Liver (tissue), 9 donors: ENCODE results near the gene GSK3B. TPM values are rescaled to one million over a fixed set of nuclear protein-coding genes. Genes with fewer than 3 reads are reported as not detected.
A peak's percentile ranks its signal among the peaks of the same experiment; 100 is the strongest.

Experiments
- DNase-seq: peaks from one replicate; pipeline ENCODE4 v3.0.0-alpha.2; 2017; ENCODE audit warnings: low spot score
- H3K27ac ChIP-seq, 2 donors: one replicate each; pipeline ENCODE4 v1.7.0; 2013; ENCODE audit warnings: inconsistent platforms in 2 of 2, low read length in 2 of 2, control low read depth in 1 of 2, low read depth in 1 of 2, mild to moderate bottlenecking in 1 of 2
- H3K27me3 ChIP-seq, 4 donors: one replicate each; pipeline versions ENCODE4 v1.6.1 to v1.7.0; 2013; ENCODE audit warnings: low read length in 3 of 4, inconsistent platforms in 1 of 4, mild to moderate bottlenecking in 1 of 4, moderate library complexity in 1 of 4; ENCODE audit not compliant: control insufficient read depth in 4 of 4, insufficient read depth in 4 of 4
- H3K36me3 ChIP-seq, 4 donors: one replicate each; pipeline versions ENCODE4 v1.6.1 to v1.7.0; 2013; ENCODE audit warnings: low read length in 3 of 4, mild to moderate bottlenecking in 3 of 4, low read depth in 1 of 4, moderate library complexity in 1 of 4; ENCODE audit not compliant: control insufficient read depth in 4 of 4, insufficient read depth in 3 of 4
- H3K4me1 ChIP-seq, 4 donors: one replicate each; pipeline versions ENCODE4 v1.6.1 to v1.7.0; 2013; ENCODE audit warnings: low read length in 3 of 4, mild to moderate bottlenecking in 3 of 4, moderate library complexity in 1 of 4; ENCODE audit not compliant: control insufficient read depth in 4 of 4, insufficient read depth in 4 of 4
- H3K4me3 ChIP-seq, 3 donors: one replicate each; pipeline versions ENCODE4 v1.6.1 to v1.7.0; 2013; ENCODE audit warnings: low read length in 3 of 3, control low read depth in 1 of 3, low read depth in 1 of 3, mild to moderate bottlenecking in 1 of 3
- H3K9ac ChIP-seq, 2 donors: one replicate each; pipeline ENCODE4 v1.7.0; 2013; ENCODE audit warnings: low read length in 2 of 2, mild to moderate bottlenecking in 2 of 2, moderate library complexity in 2 of 2, control low read depth in 1 of 2, low read depth in 1 of 2
- H3K9me3 ChIP-seq, 4 donors: one replicate each; pipeline versions ENCODE4 v1.6.1 to v1.7.0; 2013; ENCODE audit warnings: low read length in 3 of 4; ENCODE audit not compliant: control insufficient read depth in 4 of 4
- EGR1 ChIP-seq, 2 donors: IDR thresholded peaks; 2 replicates each; pipeline ENCODE4 v1.6.1; 2016 to 2018; ENCODE audit warnings: antibody characterized with exemption in 2 of 2, low read depth in 2 of 2
- FOXA1 ChIP-seq: IDR thresholded peaks from 2 replicates; pipeline ENCODE4 v1.6.1; 2016; ENCODE audit warnings: antibody characterized with exemption
- FOXA2 ChIP-seq: IDR thresholded peaks from 2 replicates; pipeline ENCODE4 v1.6.1; 2016; ENCODE audit warnings: antibody characterized with exemption
- GABPA ChIP-seq, 2 donors: IDR thresholded peaks in 1 of 2; conservative IDR thresholded peaks in 1 of 2; 2 replicates each; pipeline ENCODE4 v1.6.1; 2016; ENCODE audit warnings: antibody characterized with exemption in 2 of 2, mild to moderate bottlenecking in 1 of 2, moderate library complexity in 1 of 2
- RAD21 ChIP-seq, 2 donors: IDR thresholded peaks; 2 replicates each; pipeline ENCODE4 v1.6.1; 2016; ENCODE audit warnings: antibody characterized with exemption in 2 of 2, mild to moderate bottlenecking in 2 of 2
- SP1 ChIP-seq: IDR thresholded peaks from 2 replicates; pipeline ENCODE4 v1.6.1; 2018; ENCODE audit warnings: antibody characterized with exemption, mild to moderate bottlenecking
- WGBS: extraction: QIAGEN DNeasy Blood & Tissue Kit; methylation state at CpG from one replicate; pipeline ENCODE4 v1.1.7; 2013; 5-methylcytosine and 5-hydroxymethylcytosine counted together
- polyA plus RNA-seq, 2 donors: library from polyadenylated mRNA; stranded (reverse) in 1 of 2; unstranded in 1 of 2; fragments of 200-250 nt in 1 of 2; fragments of >200 nt in 1 of 2; fragmentation: Nextera tagmentation in 1 of 2; extraction: Ambion mirVana in 1 of 2; gene quantifications; one replicate each; pipeline versions ENCODE4 v1.2.1 to v1.2.3, GENCODE V29; 2013 to 2015
- total RNA-seq, 2 donors: library from RNA; depleted of rRNA; stranded (reverse); fragments of >200 nt; gene quantifications; one replicate each; pipeline ENCODE4 v1.2.3, GENCODE V29; 2014
- TF ChIP-seq, protein P1 (sequence below): IDR thresholded peaks from 2 replicates; pipeline ENCODE4 v1.6.1; 2016; ENCODE audit warnings: antibody characterized with exemption
- TF ChIP-seq, protein P2 (sequence below): fragments of 150-350 bp; IDR thresholded peaks from 2 replicates; pipeline ENCODE4 v1.5.1; 2017; ENCODE audit warnings: improper control_type of control experiment, low read depth, low read length; ENCODE audit not compliant: missing input control
- TF ChIP-seq, protein P3 (sequence below): IDR thresholded peaks from 2 replicates; pipeline ENCODE4 v1.6.1; 2016; ENCODE audit warnings: antibody characterized with exemption
- donor health status: healthy.
- donor health status: healthy.
- donor health status: healthy.
- donor health status: healthy.
- donor health status: healthy.

GSK3B gene
- total and polyA plus RNA-seq, 4 donors: 10.5 to 20.8 (median 18.5) TPM

DNA sequence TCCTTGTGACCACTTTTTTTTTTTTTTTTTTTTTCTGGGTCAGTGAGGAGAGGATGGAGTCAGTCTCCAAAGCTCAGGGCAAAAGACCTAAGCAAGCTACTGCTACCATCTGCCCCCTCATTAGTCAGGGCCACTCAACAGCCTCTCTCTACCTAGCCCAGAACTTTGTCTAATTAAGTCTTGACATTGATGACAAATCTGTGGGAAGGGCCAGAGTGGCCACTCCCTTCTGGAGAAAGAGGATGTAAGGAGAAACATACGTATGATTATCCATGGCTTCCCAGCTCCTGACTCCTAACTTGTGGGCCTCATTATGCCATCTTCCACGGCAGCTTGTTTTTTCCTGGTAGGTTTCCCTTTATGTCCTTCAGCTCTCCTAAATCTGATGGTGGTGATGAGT is 274.4 kb downstream of the GSK3B start:
- peaks cover 0 to 9% (median 0%) of the 10 kb centered on the region in 4 donors for H3K4me1 ChIP-seq
- H3K4me3 ChIP-seq: no peak overlapping the region
- H3K9me3 ChIP-seq: no peaks in the 10 kb centered on the region
- 81% methylated on average over 2 of the region's 2 CpGs for WGBS
- H3K27me3 ChIP-seq: no peaks in the 10 kb centered on the region
- no peak overlapping the region for H3K9ac ChIP-seq
- no peak for DNase-seq
- no peak overlapping the region for H3K27ac ChIP-seq
- peak in 1 of 2 donors; percentile 13 for TF ChIP-seq EGR1 (IDR thresholded peaks at IDR 0.05; ENCODE audit: low read depth in 2 of 2)
- TF ChIP-seq, protein P1, sequence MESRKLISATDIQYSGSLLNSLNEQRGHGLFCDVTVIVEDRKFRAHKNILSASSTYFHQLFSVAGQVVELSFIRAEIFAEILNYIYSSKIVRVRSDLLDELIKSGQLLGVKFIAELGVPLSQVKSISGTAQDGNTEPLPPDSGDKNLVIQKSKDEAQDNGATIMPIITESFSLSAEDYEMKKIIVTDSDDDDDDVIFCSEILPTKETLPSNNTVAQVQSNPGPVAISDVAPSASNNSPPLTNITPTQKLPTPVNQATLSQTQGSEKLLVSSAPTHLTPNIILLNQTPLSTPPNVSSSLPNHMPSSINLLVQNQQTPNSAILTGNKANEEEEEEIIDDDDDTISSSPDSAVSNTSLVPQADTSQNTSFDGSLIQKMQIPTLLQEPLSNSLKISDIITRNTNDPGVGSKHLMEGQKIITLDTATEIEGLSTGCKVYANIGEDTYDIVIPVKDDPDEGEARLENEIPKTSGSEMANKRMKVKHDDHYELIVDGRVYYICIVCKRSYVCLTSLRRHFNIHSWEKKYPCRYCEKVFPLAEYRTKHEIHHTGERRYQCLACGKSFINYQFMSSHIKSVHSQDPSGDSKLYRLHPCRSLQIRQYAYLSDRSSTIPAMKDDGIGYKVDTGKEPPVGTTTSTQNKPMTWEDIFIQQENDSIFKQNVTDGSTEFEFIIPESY: no peak
- H3K36me3 ChIP-seq: peaks cover 0 to 23% (median 12%) of the 10 kb centered on the region in 4 donors

DNA sequence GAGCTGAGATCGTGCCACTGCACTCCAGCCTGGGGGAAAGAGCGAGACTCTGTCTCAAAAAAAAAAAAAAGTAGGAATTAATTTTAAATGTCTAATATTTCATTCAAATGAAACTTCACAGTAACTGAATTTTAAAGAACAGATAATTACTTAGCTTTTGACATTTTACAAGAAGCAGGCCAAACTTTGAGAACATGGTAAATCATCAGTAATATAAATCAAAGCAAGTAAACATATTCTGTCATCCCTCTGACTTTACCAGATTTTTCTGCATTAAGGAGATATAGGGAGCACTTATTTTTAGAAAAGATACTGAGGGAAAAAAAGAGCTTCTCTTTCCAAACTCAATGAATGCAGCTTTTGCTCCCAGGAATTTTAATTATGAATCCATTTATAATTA is 275.3 kb downstream of the GSK3B start:
- 97% methylated on average over 2 of the region's 2 CpGs for WGBS
- Histone ChIP-seq H3K27ac (no peak overlapping the region), H3K36me3 (peaks cover 2 to 31% (median 14%) of the 10 kb centered on the region in 4 donors), H3K4me3 (no peak overlapping the region), H3K9me3 (no peaks in the 10 kb centered on the region), H3K4me1 (peaks cover 0 to 7% (median 0%) of the 10 kb centered on the region in 4 donors), H3K27me3 (no peaks in the 10 kb centered on the region), H3K9ac (no peak overlapping the region)
- TF ChIP-seq, protein P2, sequence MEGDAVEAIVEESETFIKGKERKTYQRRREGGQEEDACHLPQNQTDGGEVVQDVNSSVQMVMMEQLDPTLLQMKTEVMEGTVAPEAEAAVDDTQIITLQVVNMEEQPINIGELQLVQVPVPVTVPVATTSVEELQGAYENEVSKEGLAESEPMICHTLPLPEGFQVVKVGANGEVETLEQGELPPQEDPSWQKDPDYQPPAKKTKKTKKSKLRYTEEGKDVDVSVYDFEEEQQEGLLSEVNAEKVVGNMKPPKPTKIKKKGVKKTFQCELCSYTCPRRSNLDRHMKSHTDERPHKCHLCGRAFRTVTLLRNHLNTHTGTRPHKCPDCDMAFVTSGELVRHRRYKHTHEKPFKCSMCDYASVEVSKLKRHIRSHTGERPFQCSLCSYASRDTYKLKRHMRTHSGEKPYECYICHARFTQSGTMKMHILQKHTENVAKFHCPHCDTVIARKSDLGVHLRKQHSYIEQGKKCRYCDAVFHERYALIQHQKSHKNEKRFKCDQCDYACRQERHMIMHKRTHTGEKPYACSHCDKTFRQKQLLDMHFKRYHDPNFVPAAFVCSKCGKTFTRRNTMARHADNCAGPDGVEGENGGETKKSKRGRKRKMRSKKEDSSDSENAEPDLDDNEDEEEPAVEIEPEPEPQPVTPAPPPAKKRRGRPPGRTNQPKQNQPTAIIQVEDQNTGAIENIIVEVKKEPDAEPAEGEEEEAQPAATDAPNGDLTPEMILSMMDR: no peak
- DNase-seq: no peak

DNA sequence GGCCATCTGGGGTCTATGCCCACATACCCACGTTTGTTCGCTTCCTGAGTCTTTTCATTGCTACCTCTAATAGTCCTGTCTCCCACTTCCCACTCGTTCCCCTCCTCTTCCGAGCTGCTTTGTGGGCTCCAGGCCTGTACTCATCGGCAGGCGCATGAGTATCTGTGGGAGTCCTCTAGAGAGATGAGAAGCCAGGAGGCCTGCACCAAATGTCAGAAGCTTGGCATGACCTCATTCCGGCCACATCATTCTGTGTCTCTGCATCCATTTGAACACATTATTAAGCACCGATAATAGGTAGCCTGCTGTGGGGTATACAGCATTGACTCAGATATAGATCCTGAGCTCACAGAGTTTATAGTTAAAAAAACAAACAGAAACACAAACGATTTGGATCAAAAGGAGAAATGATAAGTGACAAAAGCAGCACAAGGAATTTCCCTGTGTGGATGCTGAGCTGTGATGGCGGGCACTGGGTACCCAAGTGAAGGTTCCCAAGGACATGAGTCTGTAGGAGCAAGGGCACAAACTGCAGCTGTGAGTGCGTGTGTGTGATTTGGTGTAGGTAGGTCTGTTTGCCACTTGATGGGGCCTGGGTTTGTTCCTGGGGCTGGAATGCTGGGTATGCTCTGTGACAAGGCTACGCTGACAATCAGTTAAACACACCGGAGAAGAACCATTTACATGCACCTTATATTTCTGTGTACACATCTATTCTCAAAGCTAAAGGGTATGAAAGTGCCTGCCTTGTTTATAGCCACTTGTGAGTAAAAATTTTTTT is 276.5 kb downstream of the GSK3B start:
- no peaks in the 10 kb centered on the region for H3K9me3 ChIP-seq
- peaks cover 3 to 38% (median 15%) of the 10 kb centered on the region in 4 donors for H3K36me3 ChIP-seq
- TF ChIP-seq, protein P3, sequence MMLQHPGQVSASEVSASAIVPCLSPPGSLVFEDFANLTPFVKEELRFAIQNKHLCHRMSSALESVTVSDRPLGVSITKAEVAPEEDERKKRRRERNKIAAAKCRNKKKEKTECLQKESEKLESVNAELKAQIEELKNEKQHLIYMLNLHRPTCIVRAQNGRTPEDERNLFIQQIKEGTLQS: no peak
- TF ChIP-seq SP1 (no peak), FOXA2 (no peak), FOXA1 (no peak), GABPA (IDR thresholded peaks at IDR 0.05 in 1 of 2, conservative IDR thresholded peaks at IDR 0.05 in 1 of 2) (no peak), EGR1 (IDR thresholded peaks at IDR 0.05; ENCODE audit: low read depth in 2 of 2) (no peak), RAD21 (IDR thresholded peaks at IDR 0.05) (no peak)
- TF ChIP-seq, protein P2: no peak
- H3K4me1 ChIP-seq: peaks cover 0 to 10% (median 0%) of the 10 kb centered on the region in 4 donors
- no peak overlapping the region for H3K27ac ChIP-seq
- no peak overlapping the region for H3K4me3 ChIP-seq
- DNase-seq: no peak
- no peaks in the 10 kb centered on the region for H3K27me3 ChIP-seq
- 71% methylated on average over 13 of the region's 13 CpGs for WGBS
- H3K9ac ChIP-seq: no peak overlapping the region
